Thyroid gland (tissue), 4 donors: Measurements from ENCODE around the gene EFNA2. TPM values are rescaled to one million over a fixed set of nuclear protein-coding genes. Genes with fewer than 3 reads are reported as not detected.
A peak's percentile ranks its signal among the peaks of the same experiment; 100 is the strongest.

Source experiments
- DNase-seq, 2 donors: peaks; one replicate each; pipeline ENCODE4 v3.0.0-alpha.2; 2019
- H3K27ac ChIP-seq, 3 donors: fragments of 200-600 bp; sonication (generic); 1 replicate in 2 of 3; 2 replicates in 1 of 3; pipeline ENCODE4 v1.5.1; 2016 to 2019; ENCODE audit warnings: mild to moderate bottlenecking in 1 of 3, moderate library complexity in 1 of 3
- H3K27me3 ChIP-seq: fragments of 200-600 bp; sonication (generic); one replicate; pipeline ENCODE4 v1.5.1; 2019
- H3K36me3 ChIP-seq, 2 donors: fragments of 200-600 bp; sonication (generic); one replicate each; pipeline ENCODE4 v1.5.1; 2016 to 2019
- H3K4me1 ChIP-seq, 2 donors: fragments of 200-600 bp; sonication (generic); one replicate each; pipeline ENCODE4 v1.5.1; 2017 to 2019
- H3K4me3 ChIP-seq, 3 donors: fragments of 200-600 bp; sonication (generic); replicated peaks in 1 of 3; 1 replicate in 2 of 3; 2 replicates in 1 of 3; pipeline ENCODE4 v1.5.1; 2016; ENCODE audit warnings: mild to moderate bottlenecking in 1 of 3
- H3K9me3 ChIP-seq: fragments of 200-600 bp; sonication (generic); one replicate; pipeline ENCODE4 v1.5.1; 2017
- CTCF ChIP-seq, 6 experiments: fragments of 200-600 bp in 3 of 6; fragments of 450-650 bp in 3 of 6; sonication (generic) in 3 of 6; IDR thresholded peaks; one replicate each; pipeline ENCODE4 v1.5.1; 2016 to 2019; ENCODE audit warnings: antibody characterized with exemption in 6 of 6, mild to moderate bottlenecking in 2 of 6, inconsistent platforms in 1 of 6, moderate library complexity in 1 of 6
- POLR2A ChIP-seq, 2 donors: fragments of 450-650 bp; IDR thresholded peaks; one replicate each; pipeline ENCODE4 v1.6.1; 2017; ENCODE audit warnings: antibody characterized with exemption in 2 of 2, mild to moderate bottlenecking in 2 of 2, moderate library complexity in 1 of 2
- WGBS, 2 donors: methylation state at CpG; one replicate each; pipeline ENCODE4 v1.1.5; 2017; 5-methylcytosine and 5-hydroxymethylcytosine counted together
- intact Hi-C: fragments of 100-400 bp; cut with DNase I; formaldehyde crosslinking; loops from one replicate; pipeline ENCODE4 v1.15.1; 2023
- total RNA-seq, 4 donors: library from RNA; depleted of rRNA; stranded (reverse); fragments of >200 nt; gene quantifications; one replicate each; pipeline ENCODE4 v1.2.3, GENCODE V29; 2016

Gene EFNA2
- total RNA-seq, 4 donors from 2014 or later, result not detected

GRCh38 chr19:1274081-1274851, 11.4 kb upstream of the EFNA2 start:
- 88 to 89% methylated on average over 13 to 32 of the region's 46 CpGs for WGBS, 2 donors
- intact Hi-C loops, result no loop called here
- TF ChIP-seq CTCF (IDR thresholded peaks at IDR 0.05), result no peak
- no peak for TF ChIP-seq POLR2A (IDR thresholded peaks at IDR 0.05)
- H3K36me3 ChIP-seq, result peaks cover 47 to 59% of the 10 kb centered on the region in 2 donors
- H3K27me3 ChIP-seq, result no peaks in the 10 kb centered on the region
- DNase-seq, result no peak
- H3K4me1 ChIP-seq, result peaks cover 38 to 59% of the 10 kb centered on the region in 2 donors
- no peaks in the 10 kb centered on the region for H3K9me3 ChIP-seq
- peak overlapping the region; percentile 80 to 99 (median 98) for H3K27ac ChIP-seq
- H3K4me3 ChIP-seq, result peak overlapping the region in 1 of 3 donors; percentile 74

- Histone ChIP-seq H3K36me3 (peaks cover 50 to 61% of the 10 kb centered on the region in 2 donors), H3K4me1 (peaks cover 38 to 59% of the 10 kb centered on the region in 2 donors), H3K27me3 (no peaks in the 10 kb centered on the region), H3K27ac (peak overlapping the region; percentile 80 to 99 (median 98)), H3K9me3 (no peaks in the 10 kb centered on the region), H3K4me3 (peak overlapping the region in 1 of 3 donors; percentile 74)
- no peak for DNase-seq
- intact Hi-C loops, result loop anchor here (5.0 kb wide), 1 partner anchor 132 kb away; the partner anchor contains the start of gene DAZAP1
- TF ChIP-seq CTCF (IDR thresholded peaks at IDR 0.05), result no peak
- WGBS, 2 donors, result 36 to 60% methylated on average over 8 to 18 of the region's 44 CpGs
Observed at GRCh38 chr19:1274852-1275259, 10.8 kb upstream of the EFNA2 start.

GRCh38 chr19:1275260-1275975, 10.3 kb upstream of the EFNA2 start, which contains the start of gene FAM174C:
Gene FAM174C (plus strand): TSS chr19:1275530. CDS start chr19:1275550, 20 bp downstream.
- H3K4me1 ChIP-seq, result peaks cover 35 to 53% of the 10 kb centered on the region in 2 donors

GRCh38 chr19:1275976-1276627, 9.6 kb upstream of the EFNA2 start:
- H3K9me3 ChIP-seq, result no peaks in the 10 kb centered on the region
- H3K36me3 ChIP-seq, result peaks cover 47 to 50% of the 10 kb centered on the region in 2 donors
- no peaks in the 10 kb centered on the region for H3K27me3 ChIP-seq
- WGBS, 2 donors, result 23 to 30% methylated on average over 19 to 26 of the region's 43 CpGs
- peak overlapping the region in 2 of 3 donors; percentile 46 to 74 for H3K4me3 ChIP-seq
- TF ChIP-seq CTCF (IDR thresholded peaks at IDR 0.05) (no peak), POLR2A (IDR thresholded peaks at IDR 0.05) (no peak)
- H3K4me1 ChIP-seq, result peaks cover 28 to 46% of the 10 kb centered on the region in 2 donors
- DNase-seq, result no peak
- intact Hi-C loops, result loop anchor here (2.0 to 5.0 kb wide), 2 partner anchors 79 to 131 kb away; partner anchors contain the start of gene DAZAP1
- peak overlapping the region; percentile 80 to 99 (median 98) for H3K27ac ChIP-seq

More at GRCh38 chr19:1275260-1275975, 10.3 kb upstream of the EFNA2 start, which contains the start of gene FAM174C:
- Histone ChIP-seq H3K4me3 (peak within 1 kb of the TSS in 2 of 3 donors; percentile 46 to 74), H3K27me3 (no peaks in the 10 kb centered on the region), H3K27ac (peak within 1 kb of the TSS; percentile 80 to 99 (median 98)), H3K9me3 (no peaks in the 10 kb centered on the region), H3K36me3 (peaks cover 50 to 57% of the 10 kb centered on the region in 2 donors)
- 0 to 1% methylated on average over 15 of the region's 98 CpGs for WGBS, 2 donors
- peak; percentile 97 to 98 for DNase-seq
- TF ChIP-seq CTCF (IDR thresholded peaks at IDR 0.05) (peak in 1 of 6 experiments; percentile 20), POLR2A (IDR thresholded peaks at IDR 0.05) (peak in 1 of 2 donors; percentile 89)
- intact Hi-C loops, result loop anchor here (5.0 kb wide), 1 partner anchor 132 kb away; the partner anchor contains the start of gene DAZAP1
